Measurements from ENCODE around the gene HPN. TPM values are rescaled to one million over a fixed set of nuclear protein-coding genes. Genes with fewer than 3 reads are reported as not detected.
A peak's percentile ranks its signal among the peaks of the same experiment; 100 is the strongest.

Gene HPN
- total and polyA plus RNA-seq, 7 donors, result 0.36 to 1.8 (median 0.66) TPM; not detected in 2

- TF ChIP-seq POLR2A (IDR thresholded peaks at IDR 0.05) (no peak), POLR2AphosphoS5 (IDR thresholded peaks at IDR 0.05) (no peak), CTCF (IDR thresholded peaks at IDR 0.05) (no peak), EP300 (IDR thresholded peaks at IDR 0.05) (no peak)
- Histone ChIP-seq H3K27me3 (no peaks in the 10 kb centered on the region), H3K9me3 (no peaks in the 10 kb centered on the region), H3K4me1 (peaks cover 0 to 20% (median 15%) of the 10 kb centered on the region in 4 donors), H3K27ac (peak within 1 kb of the TSS; percentile 50 to 65 (median 57)), H3K4me3 (peak within 1 kb of the TSS; percentile 40 to 68 (median 60)), H3K36me3 (peaks cover 4 to 36% (median 11%) of the 10 kb centered on the region in 4 donors)
- DNase-seq, result no peak
- 1% methylated on average over 118 of the region's 118 CpGs for WGBS, 2 donors
- intact Hi-C loops (cut with DNase I), result no loop called here
These were observed 11.1 kb upstream of the HPN start, which contains the start of gene SCN1B for GRCh38 chr19:35030257-35031071. Gene SCN1B (plus strand): TSS chr19:35030470. CDS start chr19:35030821, 351 bp downstream.

- Histone ChIP-seq H3K27me3 (no peaks in the 10 kb centered on the region), H3K4me1 (peaks cover 0 to 20% (median 15%) of the 10 kb centered on the region in 4 donors), H3K4me3 (peak overlapping the region; percentile 40 to 68 (median 60)), H3K9me3 (no peaks in the 10 kb centered on the region), H3K27ac (peak overlapping the region; percentile 50 to 65 (median 57)), H3K36me3 (peaks cover 0 to 31% (median 4%) of the 10 kb centered on the region in 4 donors)
- intact Hi-C loops (cut with DNase I), result no loop called here
- TF ChIP-seq CTCF (IDR thresholded peaks at IDR 0.05), result no peak
- TF ChIP-seq POLR2AphosphoS5 (IDR thresholded peaks at IDR 0.05), result no peak
- no peak for TF ChIP-seq POLR2A (IDR thresholded peaks at IDR 0.05)
- no peak for TF ChIP-seq EP300 (IDR thresholded peaks at IDR 0.05)
- DNase-seq, result no peak
- 7 to 11% methylated on average over 31 of the region's 31 CpGs for WGBS, 2 donors
These were observed 10.2 kb upstream of the HPN start for GRCh38 chr19:35031072-35031881.

- Histone ChIP-seq H3K36me3 (peaks cover 0 to 21% (median 0%) of the 10 kb centered on the region in 4 donors), H3K4me1 (peaks cover 0 to 20% (median 15%) of the 10 kb centered on the region in 4 donors), H3K27me3 (no peaks in the 10 kb centered on the region), H3K9me3 (no peaks in the 10 kb centered on the region), H3K4me3 (no peak overlapping the region), H3K27ac (no peak overlapping the region)
- 92 to 94% methylated on average over 17 of the region's 17 CpGs for WGBS, 2 donors
- intact Hi-C loops (cut with DNase I), result no loop called here
- DNase-seq, result no peak
- TF ChIP-seq POLR2AphosphoS5 (IDR thresholded peaks at IDR 0.05) (no peak), EP300 (IDR thresholded peaks at IDR 0.05) (no peak)
These were observed 9.1 kb upstream of the HPN start for GRCh38 chr19:35032356-35032865.

- WGBS, 2 donors, result 72 to 90% methylated on average over 30 of the region's 30 CpGs
- Histone ChIP-seq H3K4me1 (peaks cover 0 to 25% (median 21%) of the 10 kb centered on the region in 4 donors), H3K9me3 (no peaks in the 10 kb centered on the region), H3K27ac (no peak overlapping the region), H3K27me3 (no peaks in the 10 kb centered on the region), H3K4me3 (no peak overlapping the region), H3K36me3 (peaks cover 0 to 12% (median 0%) of the 10 kb centered on the region in 4 donors)
- no peak for TF ChIP-seq POLR2AphosphoS5 (IDR thresholded peaks at IDR 0.05)
- no peak for TF ChIP-seq POLR2A (IDR thresholded peaks at IDR 0.05)
- TF ChIP-seq CTCF (IDR thresholded peaks at IDR 0.05), result no peak
- no peak for TF ChIP-seq EP300 (IDR thresholded peaks at IDR 0.05)
- no peak for DNase-seq
- intact Hi-C loops (cut with DNase I), result no loop called here
These were observed 8.2 kb upstream of the HPN start for GRCh38 chr19:35033067-35034004.
